Upper lobe of right lung (tissue), 1 donor: ENCODE data around the gene KCNA1. TPM values are rescaled to one million over a fixed set of nuclear protein-coding genes. Genes with fewer than 3 reads are reported as not detected.

Source experiments
- ATAC-seq: fragments of 200-7000 bp; cut with Tn5 transposase; one replicate; pipeline ENCODE4 v1.9.1; 2020; ENCODE audit warnings: mild to moderate bottlenecking, moderate library complexity
- DNase-seq: peaks from one replicate; pipeline ENCODE4 v3.0.0-alpha.2; 2020
- H3K27ac ChIP-seq: fragments of 200-600 bp; one replicate; pipeline ENCODE4 v1.8.0; 2022
- H3K27me3 ChIP-seq: fragments of 200-600 bp; one replicate; pipeline ENCODE4 v1.8.0; 2022; ENCODE audit warnings: mild to moderate bottlenecking
- H3K36me3 ChIP-seq: fragments of 200-600 bp; one replicate; pipeline ENCODE4 v1.8.0; 2022
- H3K4me1 ChIP-seq: fragments of 200-600 bp; one replicate; pipeline ENCODE4 v1.8.0; 2022
- H3K4me3 ChIP-seq: fragments of 200-600 bp; one replicate; pipeline ENCODE4 v1.8.0; 2022; ENCODE audit warnings: mild to moderate bottlenecking
- H3K9me3 ChIP-seq: fragments of 200-600 bp; one replicate; pipeline ENCODE4 v1.8.0; 2022
- intact Hi-C: fragments of 100-400 bp; cut with DNase I; formaldehyde crosslinking; loops from one replicate; pipeline ENCODE4 v1.11.0; 2022
- total RNA-seq: library from RNA; stranded (reverse); fragmentation: NEBNext Ultra II Directional; extraction: Animal tissue kit (Norgen Biotek cat#: 25700); gene quantifications from one replicate; pipeline ENCODE4 v1.2.1, GENCODE V29; 2021
- TF ChIP-seq, protein P1 (sequence below): fragments of 200-600 bp; IDR thresholded peaks from one replicate; pipeline ENCODE4 v1.8.0; 2022; ENCODE audit warnings: antibody characterized with exemption
- donor health status: DM: no; HTN: yes; CAD: no; lungs with severe emphysema.

The KCNA1 gene
- total RNA-seq, 1 donor from 2014 or later = not detected

DNA sequence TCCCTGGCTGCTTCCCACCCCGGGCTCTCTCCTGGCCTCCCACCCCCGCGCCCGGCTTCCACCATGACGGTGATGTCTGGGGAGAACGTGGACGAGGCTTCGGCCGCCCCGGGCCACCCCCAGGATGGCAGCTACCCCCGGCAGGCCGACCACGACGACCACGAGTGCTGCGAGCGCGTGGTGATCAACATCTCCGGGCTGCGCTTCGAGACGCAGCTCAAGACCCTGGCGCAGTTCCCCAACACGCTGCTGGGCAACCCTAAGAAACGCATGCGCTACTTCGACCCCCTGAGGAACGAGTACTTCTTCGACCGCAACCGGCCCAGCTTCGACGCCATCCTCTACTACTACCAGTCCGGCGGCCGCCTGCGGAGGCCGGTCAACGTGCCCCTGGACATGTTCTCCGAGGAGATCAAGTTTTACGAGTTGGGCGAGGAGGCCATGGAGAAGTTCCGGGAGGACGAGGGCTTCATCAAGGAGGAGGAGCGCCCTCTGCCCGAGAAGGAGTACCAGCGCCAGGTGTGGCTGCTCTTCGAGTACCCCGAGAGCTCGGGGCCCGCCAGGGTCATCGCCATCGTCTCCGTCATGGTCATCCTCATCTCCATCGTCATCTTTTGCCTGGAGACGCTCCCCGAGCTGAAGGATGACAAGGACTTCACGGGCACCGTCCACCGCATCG lies 1.8 kb downstream of the KCNA1 start:
- no peak for ATAC-seq
- no peak overlapping the region for H3K27ac ChIP-seq
- intact Hi-C loops = no loop called here
- peaks cover 23% of the 10 kb centered on the region for H3K4me1 ChIP-seq
- TF ChIP-seq, protein P1, sequence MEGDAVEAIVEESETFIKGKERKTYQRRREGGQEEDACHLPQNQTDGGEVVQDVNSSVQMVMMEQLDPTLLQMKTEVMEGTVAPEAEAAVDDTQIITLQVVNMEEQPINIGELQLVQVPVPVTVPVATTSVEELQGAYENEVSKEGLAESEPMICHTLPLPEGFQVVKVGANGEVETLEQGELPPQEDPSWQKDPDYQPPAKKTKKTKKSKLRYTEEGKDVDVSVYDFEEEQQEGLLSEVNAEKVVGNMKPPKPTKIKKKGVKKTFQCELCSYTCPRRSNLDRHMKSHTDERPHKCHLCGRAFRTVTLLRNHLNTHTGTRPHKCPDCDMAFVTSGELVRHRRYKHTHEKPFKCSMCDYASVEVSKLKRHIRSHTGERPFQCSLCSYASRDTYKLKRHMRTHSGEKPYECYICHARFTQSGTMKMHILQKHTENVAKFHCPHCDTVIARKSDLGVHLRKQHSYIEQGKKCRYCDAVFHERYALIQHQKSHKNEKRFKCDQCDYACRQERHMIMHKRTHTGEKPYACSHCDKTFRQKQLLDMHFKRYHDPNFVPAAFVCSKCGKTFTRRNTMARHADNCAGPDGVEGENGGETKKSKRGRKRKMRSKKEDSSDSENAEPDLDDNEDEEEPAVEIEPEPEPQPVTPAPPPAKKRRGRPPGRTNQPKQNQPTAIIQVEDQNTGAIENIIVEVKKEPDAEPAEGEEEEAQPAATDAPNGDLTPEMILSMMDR = no peak
- no peak for DNase-seq
- no peaks in the 10 kb centered on the region for H3K36me3 ChIP-seq
- no peaks in the 10 kb centered on the region for H3K9me3 ChIP-seq
- H3K27me3 ChIP-seq = peaks cover 86% of the 10 kb centered on the region
- no peak overlapping the region for H3K4me3 ChIP-seq

DNA sequence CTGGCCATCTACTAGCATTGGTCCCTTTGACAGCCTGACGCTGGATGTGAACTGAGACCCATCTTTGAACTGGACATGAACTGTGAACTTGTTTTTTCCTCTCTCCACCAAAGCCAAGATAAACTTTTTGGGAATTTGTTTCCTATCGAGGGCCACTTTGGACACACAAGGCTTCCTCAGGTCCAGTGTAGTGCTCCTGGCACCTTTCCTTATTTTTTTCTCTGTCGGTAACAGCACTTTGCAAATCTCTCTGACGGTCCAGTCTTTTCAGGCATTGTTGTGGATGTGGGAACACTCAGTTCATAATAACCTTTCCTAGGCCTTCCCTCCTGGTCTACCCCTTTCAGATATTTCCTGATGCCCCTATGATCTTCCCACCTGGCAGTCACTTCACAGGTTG lies 5.0 kb downstream of the KCNA1 start:
- no peak overlapping the region for H3K27ac ChIP-seq
- DNase-seq (no peak), ATAC-seq (no peak)
- H3K36me3 ChIP-seq = no peaks in the 10 kb centered on the region
- H3K27me3 ChIP-seq = peaks cover 73% of the 10 kb centered on the region
- no peaks in the 10 kb centered on the region for H3K9me3 ChIP-seq
- TF ChIP-seq, protein P1 = no peak
- intact Hi-C loops = no loop called here
- H3K4me1 ChIP-seq = peaks cover 14% of the 10 kb centered on the region
- no peak overlapping the region for H3K4me3 ChIP-seq

DNA sequence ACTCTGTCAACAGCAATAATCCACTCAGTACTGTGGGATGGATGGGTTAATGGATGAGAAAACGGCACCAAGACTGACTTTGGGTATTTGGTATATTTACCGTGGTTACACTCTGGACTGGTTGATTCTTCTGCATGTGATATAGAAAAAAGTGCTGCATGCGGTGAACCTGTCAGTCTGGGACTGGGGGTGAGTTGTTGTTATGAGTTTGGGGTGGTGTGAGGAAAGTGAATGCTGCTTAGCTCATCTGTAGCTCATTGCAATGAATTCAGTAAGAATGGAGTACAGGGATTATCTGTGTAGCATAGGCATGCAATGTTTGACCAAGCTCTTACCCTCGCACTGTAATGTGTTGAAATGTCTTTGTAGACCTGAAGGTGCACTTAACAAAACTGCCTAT lies 6.0 kb downstream of the KCNA1 start:
- intact Hi-C loops = no loop called here
- no peak for ATAC-seq
- H3K36me3 ChIP-seq = no peaks in the 10 kb centered on the region
- peaks cover 64% of the 10 kb centered on the region for H3K27me3 ChIP-seq
- peaks cover 5% of the 10 kb centered on the region for H3K4me1 ChIP-seq
- H3K4me3 ChIP-seq = no peak overlapping the region
- no peak overlapping the region for H3K27ac ChIP-seq
- TF ChIP-seq, protein P1 = no peak
- H3K9me3 ChIP-seq = no peaks in the 10 kb centered on the region
- no peak for DNase-seq

DNA sequence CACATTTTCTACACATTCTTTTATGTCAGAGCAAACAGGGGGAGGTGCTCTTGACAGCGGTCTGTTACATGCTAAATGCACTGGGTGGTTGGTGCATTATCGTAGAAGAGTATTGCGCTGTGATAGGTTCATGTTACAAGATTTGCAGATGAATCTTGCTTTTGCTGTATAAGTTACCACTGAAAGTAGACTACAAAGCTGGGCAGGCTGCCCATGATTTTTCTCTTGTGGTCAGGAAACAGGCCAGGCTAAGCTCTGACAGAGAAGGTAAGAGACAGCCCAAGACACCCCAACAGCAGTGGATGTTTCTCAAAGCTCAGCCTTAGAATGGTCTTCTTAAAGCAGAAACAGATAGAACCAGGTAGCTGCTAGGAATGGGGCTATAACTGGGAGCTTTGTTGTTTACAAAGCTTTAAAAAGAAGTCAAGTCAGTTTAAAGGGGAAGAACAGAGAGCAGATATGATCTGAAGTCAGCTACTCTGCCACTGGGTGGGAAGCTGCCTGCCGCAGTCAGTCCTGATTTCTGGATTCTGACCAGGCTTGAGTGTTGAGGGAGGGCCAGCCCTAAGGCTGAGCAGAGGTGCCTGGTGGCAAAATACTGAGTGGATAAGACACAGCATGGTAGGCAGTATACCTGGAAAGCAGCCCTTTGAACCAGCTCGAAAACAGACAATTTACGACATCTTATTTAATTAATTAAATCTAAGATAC lies 9.4 kb downstream of the KCNA1 start:
- peaks cover 40% of the 10 kb centered on the region for H3K27me3 ChIP-seq
- no peak overlapping the region for H3K27ac ChIP-seq
- no peak overlapping the region for H3K4me3 ChIP-seq
- H3K36me3 ChIP-seq = no peaks in the 10 kb centered on the region
- no peaks in the 10 kb centered on the region for H3K9me3 ChIP-seq
- DNase-seq (no peak), ATAC-seq (no peak)
- intact Hi-C loops = no loop called here
- no peaks in the 10 kb centered on the region for H3K4me1 ChIP-seq
- TF ChIP-seq, protein P1 = no peak

DNA sequence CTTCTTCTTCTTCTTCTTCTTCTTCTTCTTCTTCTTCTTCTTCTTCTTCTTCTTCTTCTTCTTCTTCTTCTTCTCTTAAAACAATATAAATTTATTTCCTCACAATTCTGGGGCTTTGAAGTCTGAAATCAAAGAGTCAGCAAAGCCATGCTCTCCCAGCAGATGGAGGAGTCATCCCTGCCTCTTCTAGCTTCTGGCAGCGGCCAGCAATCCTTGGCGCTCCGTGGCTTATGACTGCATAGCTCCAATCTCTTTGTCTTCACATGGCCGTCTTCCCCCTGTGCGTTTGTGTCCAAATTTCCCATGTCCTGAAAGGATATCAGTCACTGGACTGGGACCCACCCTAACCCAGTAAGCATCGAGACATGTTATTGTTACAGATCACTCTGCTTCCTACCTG lies 22.9 kb downstream of the KCNA1 start:
- TF ChIP-seq, protein P1 = no peak
- peaks cover 38% of the 10 kb centered on the region for H3K27me3 ChIP-seq
- no peak overlapping the region for H3K27ac ChIP-seq
- no peak for ATAC-seq
- H3K36me3 ChIP-seq = no peaks in the 10 kb centered on the region
- H3K4me1 ChIP-seq = no peaks in the 10 kb centered on the region
- H3K9me3 ChIP-seq = no peaks in the 10 kb centered on the region
- no peak overlapping the region for H3K4me3 ChIP-seq
- intact Hi-C loops = no loop called here
- DNase-seq = no peak
